H1 (cell line): ENCODE measurements around the gene POTEG.
"Not testable (repeated sequence)": the region's sequence is repeated elsewhere in the genome, so short reads cannot be mapped to it uniquely, and the experiment has no call there.

Source experiments
- CTCF ChIP-seq, 3 experiments: IDR thresholded peaks; 1 replicate in 2 of 3; 2 replicates in 1 of 3; pipeline versions ENCODE4 v1.5.1 to v1.6.1; 2011; ENCODE audit warnings: low read length in 3 of 3, mild to moderate bottlenecking in 3 of 3, inconsistent platforms in 2 of 3, low read depth in 1 of 3, moderate library complexity in 1 of 3; ENCODE audit not compliant: insufficient read depth in 1 of 3; ENCODE audit errors: control extremely low read depth in 1 of 3
- SIN3A ChIP-seq, 2 experiments: IDR thresholded peaks in 1 of 2; conservative IDR thresholded peaks in 1 of 2; 2 replicates each; pipeline ENCODE4 v1.6.1; 2011 to 2012; ENCODE audit warnings: low read length in 2 of 2, improper control_type of control experiment in 1 of 2, low read depth in 1 of 2, mild to moderate bottlenecking in 1 of 2
- TEAD4 ChIP-seq: IDR thresholded peaks from 2 replicates; pipeline ENCODE4 v1.6.1; 2012; ENCODE audit warnings: low read depth, low read length, inconsistent platforms, mixed read lengths

DNA sequence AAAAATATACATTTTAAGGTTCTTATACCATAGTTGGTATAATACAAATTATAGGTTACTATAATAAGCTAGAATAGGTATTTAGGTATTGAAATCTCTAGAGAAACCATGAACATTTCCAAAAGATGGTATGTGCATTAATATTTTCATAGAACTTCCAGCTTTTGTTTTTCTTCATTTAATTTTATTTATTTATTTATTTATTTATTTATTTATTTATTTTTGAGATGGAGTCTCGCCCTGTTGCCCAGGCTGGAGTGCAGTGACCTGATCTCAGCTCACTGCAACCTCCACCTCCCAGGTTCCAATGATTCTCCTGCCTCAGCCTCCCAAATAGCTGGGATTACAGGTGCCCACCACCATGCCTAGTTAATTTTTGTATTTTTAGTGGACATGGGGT lies 54.0 kb downstream of the POTEG start:
- TF ChIP-seq TEAD4; SIN3A (conservative IDR thresholded peaks at IDR 0.05 in 1 of 2, IDR thresholded peaks at IDR 0.05 in 1 of 2; ENCODE audit: low read depth in 1 of 2, low read length in 2 of 2); CTCF (IDR thresholded peaks at IDR 0.05; ENCODE audit: control extremely low read depth in 1 of 3, insufficient read depth in 1 of 3, low read depth in 1 of 3, low read length in 3 of 3): not testable (repeated sequence)
